ENCODE data around the gene PPARGC1A. TPM values are rescaled to one million over a fixed set of nuclear protein-coding genes. Genes with fewer than 3 reads are reported as not detected.

The PPARGC1A gene
- polyA plus RNA-seq, 2 of the 4 experiments (the other 2 are of a cell fraction), result 0.04 TPM

GRCh38 chr4:23922013-23922412 lies 32.2 kb upstream of the PPARGC1A start:
- ChIA-PET POLR2A (no interaction called here), CTCF (no interaction called here)
- no peak for TF ChIP-seq POLR2A (IDR thresholded peaks at IDR 0.05; ENCODE audit: low read length)
- no peak for TF ChIP-seq EHF (CRISPR knock-in tag; IDR thresholded peaks at IDR 0.05)
- TF ChIP-seq HDAC2 (IDR thresholded peaks at IDR 0.05), result no peak
- TF ChIP-seq EP300 (IDR thresholded peaks at IDR 0.05), result no peak
- no peak for TF ChIP-seq ZSCAN20 (CRISPR knock-in tag; IDR thresholded peaks at IDR 0.05)
- no peak for TF ChIP-seq RNF2 (IDR thresholded peaks at IDR 0.05; ENCODE audit: borderline replicate concordance, low read depth)
- no peak for TF ChIP-seq NR3C1 (IDR thresholded peaks at IDR 0.05)
- no peak for TF ChIP-seq NPAS2 (CRISPR knock-in tag; IDR thresholded peaks at IDR 0.05; ENCODE audit: borderline replicate concordance)
- ATAC-seq (no peak), FAIRE-seq (no peak), DNase-seq (ENCODE audit: low read depth in 1 of 2, low spot score in 1 of 2) (no peak)
- Histone ChIP-seq H3K4me1 (no peaks in the 10 kb centered on the region), H3K4me2 (no peak overlapping the region), H3K9me3 (no peaks in the 10 kb centered on the region), H3K4me3 (no peak overlapping the region), H3K27ac (no peak overlapping the region)
- WGBS (ENCODE audit: missing lambda C conversion rate), result 77% methylated on average over 2 of the region's 2 CpGs

- Histone ChIP-seq H3K4me3 (no peak overlapping the region), H3K9me3 (no peaks in the 10 kb centered on the region), H3K4me2 (no peak overlapping the region), H3K27ac (no peak overlapping the region), H3K4me1 (no peaks in the 10 kb centered on the region)
- 34% methylated on average over 6 of the region's 6 CpGs for WGBS (ENCODE audit: missing lambda C conversion rate)
- ChIA-PET CTCF (no interaction called here), POLR2A (no interaction called here)
- TF ChIP-seq ZSCAN20 (CRISPR knock-in tag; IDR thresholded peaks at IDR 0.05) (no peak), REST (IDR thresholded peaks at IDR 0.05) (no peak), ZFP36 (IDR thresholded peaks at IDR 0.05; ENCODE audit: borderline replicate concordance, partially characterized antibody) (no peak), CBX2 (IDR thresholded peaks at IDR 0.05; ENCODE audit: borderline replicate concordance, low read depth) (no peak), TP53 (CRISPR knock-in tag; IDR thresholded peaks at IDR 0.05) (no peak), JUNB (IDR thresholded peaks at IDR 0.05) (no peak), NFE2L2 (conservative IDR thresholded peaks at IDR 0.05; ENCODE audit: low read length) (no peak), HMGXB4 (CRISPR knock-in tag; IDR thresholded peaks at IDR 0.05; ENCODE audit: borderline replicate concordance) (no peak), BHLHE40 (IDR thresholded peaks at IDR 0.05; ENCODE audit: low read depth, low read length) (no peak), MAX (IDR thresholded peaks at IDR 0.05) (no peak), NR3C1 (IDR thresholded peaks at IDR 0.05) (no peak), POLR2AphosphoS2 (conservative IDR thresholded peaks at IDR 0.05; ENCODE audit: low read length) (no peak), CTCF (IDR thresholded peaks at IDR 0.05) (no peak)
- DNase-seq (ENCODE audit: low read depth in 1 of 2, low spot score in 1 of 2) (no peak), ATAC-seq (no peak), FAIRE-seq (no peak)
Measured at GRCh38 chr4:23921447-23921845, 31.6 kb upstream of the PPARGC1A start.
